Upper lobe of left lung (tissue), 6 donors: Measurements from ENCODE around the gene AZU1. TPM values are rescaled to one million over a fixed set of nuclear protein-coding genes. Genes with fewer than 3 reads are reported as not detected.
A peak's percentile ranks its signal among the peaks of the same experiment; 100 is the strongest.

ENCODE experiments used
- ATAC-seq, 2 donors: fragments of 200-7000 bp; cut with Tn5 transposase; one replicate each; pipeline ENCODE4 v1.9.1; 2022; ENCODE audit warnings: mild to moderate bottlenecking in 2 of 2, moderate library complexity in 2 of 2; ENCODE audit not compliant: low FRiP score in 2 of 2
- DNase-seq, 2 donors: peaks; one replicate each; pipeline ENCODE4 v3.0.0-alpha.2; 2019 to 2020
- H3K27ac ChIP-seq, 4 donors: fragments of 200-600 bp; sonication (generic); one replicate each; pipeline ENCODE4 v1.5.1; 2016 to 2019
- H3K27me3 ChIP-seq, 4 donors: fragments of 200-600 bp; sonication (generic); one replicate each; pipeline ENCODE4 v1.5.1; 2017 to 2019
- H3K36me3 ChIP-seq, 4 donors: fragments of 200-600 bp; sonication (generic); one replicate each; pipeline ENCODE4 v1.5.1; 2016 to 2019
- H3K4me1 ChIP-seq, 4 donors: fragments of 200-600 bp; sonication (generic); one replicate each; pipeline ENCODE4 v1.5.1; 2018 to 2019
- H3K4me3 ChIP-seq, 4 donors: fragments of 200-600 bp; sonication (generic); one replicate each; pipeline ENCODE4 v1.5.1; 2017 to 2019; ENCODE audit warnings: mild to moderate bottlenecking in 2 of 4, moderate library complexity in 1 of 4
- H3K9me3 ChIP-seq, 4 donors: fragments of 200-600 bp; sonication (generic); one replicate each; pipeline ENCODE4 v1.5.1; 2018 to 2019
- EP300 ChIP-seq, 4 donors: sonication (generic); formaldehyde crosslinking; IDR thresholded peaks; one replicate each; pipeline ENCODE4 v1.5.1; 2017; ENCODE audit warnings: antibody characterized with exemption in 4 of 4, control low read depth in 2 of 4
- POLR2A ChIP-seq, 4 donors: fragments of 450-650 bp; IDR thresholded peaks; one replicate each; pipeline ENCODE4 v1.5.1; 2016 to 2017; ENCODE audit warnings: antibody characterized with exemption in 4 of 4, mild to moderate bottlenecking in 2 of 4
- POLR2AphosphoS5 ChIP-seq, 2 donors: sonication (generic); formaldehyde crosslinking; IDR thresholded peaks; one replicate each; pipeline ENCODE4 v1.5.1; 2017; ENCODE audit warnings: antibody characterized with exemption in 2 of 2
- WGBS, 2 donors: methylation state at CpG; one replicate each; pipeline ENCODE4 v1.1.5; 2017 to 2018; 5-methylcytosine and 5-hydroxymethylcytosine counted together
- total RNA-seq, 6 donors: library from RNA; depleted of rRNA in 4 of 6; stranded (reverse); fragments of >200 nt in 4 of 6; gene quantifications; one replicate each; pipeline versions ENCODE4 v1.1.0 to v1.2.1, GENCODE V29; 2016 to 2021
- TF ChIP-seq, protein P1 (sequence below), 6 experiments: fragments of 450-650 bp in 4 of 6; fragments of 200-600 bp in 2 of 6; sonication (generic) in 2 of 6; IDR thresholded peaks; one replicate each; pipeline ENCODE4 v1.5.1; 2016 to 2019; ENCODE audit warnings: antibody characterized with exemption in 6 of 6
- donor health status: DM: no; HTN: no; CAD: no; lungs with moderate emphysema.
- donor health status: DM: no; HTN: yes; CAD: no; lungs with severe emphysema.

The AZU1 gene
- total RNA-seq, 6 donors from 2014 or later: 2.0 to 13.6 (median 5.3) TPM

DNA sequence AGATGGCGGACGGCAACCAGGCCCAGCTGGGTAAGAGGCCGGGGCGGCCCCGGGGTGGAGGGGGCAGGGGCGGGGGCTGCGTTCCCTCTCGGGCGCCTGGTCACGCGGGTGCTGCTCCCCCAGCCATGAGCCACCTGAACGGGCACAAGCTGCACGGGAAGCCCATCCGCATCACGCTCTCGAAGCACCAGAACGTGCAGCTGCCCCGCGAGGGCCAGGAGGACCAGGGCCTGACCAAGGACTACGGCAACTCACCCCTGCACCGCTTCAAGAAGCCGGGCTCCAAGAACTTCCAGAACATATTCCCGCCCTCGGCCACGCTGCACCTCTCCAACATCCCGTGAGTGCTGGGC, 19.2 kb upstream of the AZU1 start:
- Histone ChIP-seq H3K27ac (no peak overlapping the region), H3K9me3 (no peaks in the 10 kb centered on the region), H3K36me3 (peaks cover 91 to 100% (median 94%) of the 10 kb centered on the region in 4 donors), H3K4me1 (peaks cover 0 to 17% (median 4%) of the 10 kb centered on the region in 4 donors), H3K4me3 (no peak overlapping the region), H3K27me3 (no peaks in the 10 kb centered on the region)
- WGBS, 2 donors: 92 to 100% methylated on average over 7 to 10 of the region's 26 CpGs
- DNase-seq (peak in 1 of 2 donors; percentile 83), ATAC-seq (no peak)
- TF ChIP-seq POLR2A (IDR thresholded peaks at IDR 0.05): no peak
- no peak for TF ChIP-seq POLR2AphosphoS5 (IDR thresholded peaks at IDR 0.05)
- TF ChIP-seq, protein P1, sequence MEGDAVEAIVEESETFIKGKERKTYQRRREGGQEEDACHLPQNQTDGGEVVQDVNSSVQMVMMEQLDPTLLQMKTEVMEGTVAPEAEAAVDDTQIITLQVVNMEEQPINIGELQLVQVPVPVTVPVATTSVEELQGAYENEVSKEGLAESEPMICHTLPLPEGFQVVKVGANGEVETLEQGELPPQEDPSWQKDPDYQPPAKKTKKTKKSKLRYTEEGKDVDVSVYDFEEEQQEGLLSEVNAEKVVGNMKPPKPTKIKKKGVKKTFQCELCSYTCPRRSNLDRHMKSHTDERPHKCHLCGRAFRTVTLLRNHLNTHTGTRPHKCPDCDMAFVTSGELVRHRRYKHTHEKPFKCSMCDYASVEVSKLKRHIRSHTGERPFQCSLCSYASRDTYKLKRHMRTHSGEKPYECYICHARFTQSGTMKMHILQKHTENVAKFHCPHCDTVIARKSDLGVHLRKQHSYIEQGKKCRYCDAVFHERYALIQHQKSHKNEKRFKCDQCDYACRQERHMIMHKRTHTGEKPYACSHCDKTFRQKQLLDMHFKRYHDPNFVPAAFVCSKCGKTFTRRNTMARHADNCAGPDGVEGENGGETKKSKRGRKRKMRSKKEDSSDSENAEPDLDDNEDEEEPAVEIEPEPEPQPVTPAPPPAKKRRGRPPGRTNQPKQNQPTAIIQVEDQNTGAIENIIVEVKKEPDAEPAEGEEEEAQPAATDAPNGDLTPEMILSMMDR (IDR thresholded peaks at IDR 0.05): no peak
- TF ChIP-seq EP300 (IDR thresholded peaks at IDR 0.05): no peak

DNA sequence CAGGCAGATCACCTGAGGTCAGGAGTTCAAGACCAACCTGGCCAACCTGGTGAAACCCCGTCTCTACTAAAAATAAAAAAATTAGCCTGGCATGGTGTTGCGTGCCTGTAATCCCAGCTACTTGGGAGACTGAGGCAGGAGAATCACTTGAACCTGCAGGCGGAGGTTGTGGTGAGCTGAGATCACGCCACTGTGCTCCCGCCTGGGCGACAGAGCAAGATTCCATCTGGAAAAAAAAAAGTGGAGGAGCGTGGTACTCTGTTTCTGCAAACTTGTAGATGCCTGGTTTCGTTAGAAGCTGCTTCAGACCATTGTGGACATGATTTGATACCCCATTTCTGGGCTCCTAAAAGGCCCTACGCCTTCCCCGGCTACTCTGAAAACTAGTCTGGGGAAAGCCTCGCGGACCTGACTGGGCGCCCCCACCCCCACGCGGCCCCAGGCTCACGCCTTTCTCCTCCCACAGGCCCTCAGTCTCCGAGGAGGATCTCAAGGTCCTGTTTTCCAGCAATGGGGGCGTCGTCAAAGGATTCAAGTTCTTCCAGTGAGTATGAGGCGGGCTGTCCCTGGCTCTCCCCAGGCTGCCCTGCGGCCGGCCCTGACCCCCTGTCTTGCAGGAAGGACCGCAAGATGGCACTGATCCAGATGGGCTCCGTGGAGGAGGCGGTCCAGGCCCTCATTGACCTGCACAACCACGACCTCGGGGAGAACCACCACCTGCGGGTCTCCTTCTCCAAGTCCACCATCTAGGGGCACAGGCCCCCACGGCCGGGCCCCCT, 17.4 kb upstream of the AZU1 start:
- H3K9me3 ChIP-seq: no peaks in the 10 kb centered on the region
- 85 to 91% methylated on average over 16 to 28 of the region's 30 CpGs for WGBS, 2 donors
- peaks cover 0 to 12% (median 0%) of the 10 kb centered on the region in 4 donors for H3K4me1 ChIP-seq
- H3K4me3 ChIP-seq: no peak overlapping the region
- ATAC-seq (no peak), DNase-seq (peak in 1 of 2 donors; percentile 67)
- peaks cover 73 to 92% (median 83%) of the 10 kb centered on the region in 4 donors for H3K36me3 ChIP-seq
- TF ChIP-seq POLR2A (IDR thresholded peaks at IDR 0.05) (no peak), POLR2AphosphoS5 (IDR thresholded peaks at IDR 0.05) (no peak)
- no peak overlapping the region for H3K27ac ChIP-seq
- no peaks in the 10 kb centered on the region for H3K27me3 ChIP-seq

DNA sequence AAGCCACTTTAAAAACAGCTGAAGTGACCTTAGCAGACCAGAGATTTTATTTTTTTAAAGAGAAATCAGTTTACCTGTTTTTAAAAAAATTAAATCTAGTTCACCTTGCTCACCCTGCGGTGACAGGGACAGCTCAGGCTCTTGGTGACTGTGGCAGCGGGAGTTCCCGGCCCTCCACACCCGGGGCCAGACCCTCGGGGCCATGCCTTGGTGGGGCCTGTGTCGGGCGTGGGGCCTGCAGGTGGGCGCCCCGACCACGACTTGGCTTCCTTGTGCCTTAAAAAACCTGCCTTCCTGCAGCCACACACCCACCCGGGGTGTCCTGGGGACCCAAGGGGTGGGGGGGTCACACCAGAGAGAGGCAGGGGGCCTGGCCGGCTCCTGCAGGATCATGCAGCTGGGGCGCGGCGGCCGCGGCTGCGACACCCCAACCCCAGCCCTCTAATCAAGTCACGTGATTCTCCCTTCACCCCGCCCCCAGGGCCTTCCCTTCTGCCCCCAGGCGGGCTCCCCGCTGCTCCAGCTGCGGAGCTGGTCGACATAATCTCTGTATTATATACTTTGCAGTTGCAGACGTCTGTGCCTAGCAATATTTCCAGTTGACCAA, 16.7 kb upstream of the AZU1 start:
- DNase-seq (peak in 1 of 2 donors; percentile 83), ATAC-seq (no peak)
- 90 to 91% methylated on average over 22 of the region's 25 CpGs for WGBS, 2 donors
- Histone ChIP-seq H3K4me1 (peaks cover 0 to 12% (median 0%) of the 10 kb centered on the region in 4 donors), H3K4me3 (no peak overlapping the region), H3K27ac (no peak overlapping the region), H3K36me3 (peaks cover 66 to 87% (median 75%) of the 10 kb centered on the region in 4 donors), H3K27me3 (no peaks in the 10 kb centered on the region), H3K9me3 (no peaks in the 10 kb centered on the region)
- TF ChIP-seq POLR2A (IDR thresholded peaks at IDR 0.05) (no peak), EP300 (IDR thresholded peaks at IDR 0.05) (no peak), POLR2AphosphoS5 (IDR thresholded peaks at IDR 0.05) (no peak)
- TF ChIP-seq, protein P1 (IDR thresholded peaks at IDR 0.05): no peak

DNA sequence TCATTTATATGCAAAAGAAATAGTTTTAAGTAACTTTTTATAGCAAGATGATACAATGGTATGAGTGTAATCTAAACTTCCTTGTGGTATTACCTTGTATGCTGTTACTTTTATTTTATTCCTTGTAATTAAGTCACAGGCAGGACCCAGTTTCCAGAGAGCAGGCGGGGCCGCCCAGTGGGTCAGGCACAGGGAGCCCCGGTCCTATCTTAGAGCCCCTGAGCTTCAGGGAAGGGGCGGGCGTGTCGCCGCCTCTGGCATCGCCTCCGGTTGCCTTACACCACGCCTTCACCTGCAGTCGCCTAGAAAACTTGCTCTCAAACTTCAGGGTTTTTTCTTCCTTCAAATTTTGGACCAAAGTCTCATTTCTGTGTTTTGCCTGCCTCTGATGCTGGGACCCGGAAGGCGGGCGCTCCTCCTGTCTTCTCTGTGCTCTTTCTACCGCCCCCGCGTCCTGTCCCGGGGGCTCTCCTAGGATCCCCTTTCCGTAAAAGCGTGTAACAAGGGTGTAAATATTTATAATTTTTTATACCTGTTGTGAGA, 16.1 kb upstream of the AZU1 start:
- no peak for TF ChIP-seq POLR2AphosphoS5 (IDR thresholded peaks at IDR 0.05)
- no peak for TF ChIP-seq POLR2A (IDR thresholded peaks at IDR 0.05)
- TF ChIP-seq, protein P1 (IDR thresholded peaks at IDR 0.05): no peak
- TF ChIP-seq EP300 (IDR thresholded peaks at IDR 0.05): no peak
- Histone ChIP-seq H3K36me3 (peaks cover 60 to 81% (median 70%) of the 10 kb centered on the region in 4 donors), H3K9me3 (no peaks in the 10 kb centered on the region), H3K27ac (no peak overlapping the region), H3K27me3 (no peaks in the 10 kb centered on the region), H3K4me1 (peaks cover 0 to 12% (median 0%) of the 10 kb centered on the region in 4 donors), H3K4me3 (no peak overlapping the region)
- DNase-seq (peak in 1 of 2 donors; percentile 73), ATAC-seq (no peak)
- WGBS, 2 donors: 96% methylated on average over 20 of the region's 20 CpGs

DNA sequence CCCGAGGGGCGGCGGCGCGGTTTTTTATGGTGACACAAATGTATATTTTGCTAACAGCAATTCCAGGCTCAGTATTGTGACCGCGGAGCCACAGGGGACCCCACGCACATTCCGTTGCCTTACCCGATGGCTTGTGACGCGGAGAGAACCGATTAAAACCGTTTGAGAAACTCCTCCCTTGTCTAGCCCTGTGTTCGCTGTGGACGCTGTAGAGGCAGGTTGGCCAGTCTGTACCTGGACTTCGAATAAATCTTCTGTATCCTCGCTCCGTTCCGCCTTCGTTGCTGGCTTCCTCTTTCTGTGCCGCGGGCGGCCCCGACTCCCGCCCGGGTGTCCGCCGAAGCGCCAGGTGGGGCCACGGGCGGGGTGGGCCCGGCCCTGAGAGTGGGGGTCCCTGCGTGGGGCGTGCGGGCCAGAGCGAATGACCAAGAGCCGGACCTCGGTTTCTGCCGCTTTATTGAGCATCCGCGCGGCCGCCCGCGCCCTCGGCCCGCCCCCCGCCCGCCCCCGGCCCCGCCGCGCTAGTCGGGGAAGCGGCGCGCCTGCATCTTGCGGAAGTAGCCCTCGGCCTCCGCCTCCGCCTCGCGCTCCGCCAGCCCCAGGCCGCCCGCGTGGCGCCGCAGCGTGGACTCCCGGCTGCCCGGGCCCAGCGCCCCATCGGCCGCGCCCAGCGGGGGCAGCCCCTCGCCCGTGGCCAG, 15.4 kb upstream of the AZU1 start:
- Histone ChIP-seq H3K4me3 (no peak overlapping the region), H3K4me1 (peaks cover 0 to 8% (median 0%) of the 10 kb centered on the region in 4 donors), H3K27me3 (no peaks in the 10 kb centered on the region), H3K27ac (no peak overlapping the region), H3K36me3 (peaks cover 54 to 75% (median 63%) of the 10 kb centered on the region in 4 donors), H3K9me3 (no peaks in the 10 kb centered on the region)
- DNase-seq (peak in 1 of 2 donors; percentile 78), ATAC-seq (no peak)
- whole genome bisulfite sequencing, 2 donors: 92 to 95% methylated on average over 45 to 79 of the region's 80 CpGs
- TF ChIP-seq EP300 (IDR thresholded peaks at IDR 0.05) (no peak), POLR2AphosphoS5 (IDR thresholded peaks at IDR 0.05) (no peak), POLR2A (IDR thresholded peaks at IDR 0.05) (no peak)
- TF ChIP-seq, protein P1 (IDR thresholded peaks at IDR 0.05): no peak
